Fibroblast of skin of scalp (primary cell): ENCODE measurements around the gene YIPF4.
A peak's percentile ranks its signal among the peaks of the same experiment; 100 is the strongest.
"Not testable (repeated sequence)": the region's sequence is repeated elsewhere in the genome, so short reads cannot be mapped to it uniquely, and the experiment has no call there.

Experiments used
- DNase-seq: peaks from one replicate; pipeline ENCODE4 v3.0.0-alpha.2; 2013

Gene YIPF4

GRCh38 chr2:32289165-32289999, 11.7 kb downstream of the YIPF4 start:
- DNase-seq, result peak; percentile 52

GRCh38 chr2:32290000-32290339, 12.3 kb downstream of the YIPF4 start:
- DNase-seq, result no peak

- DNase-seq, result peak; percentile 5
These were observed 14.0 kb downstream of the YIPF4 start for GRCh38 chr2:32291746-32292145.

DNA sequence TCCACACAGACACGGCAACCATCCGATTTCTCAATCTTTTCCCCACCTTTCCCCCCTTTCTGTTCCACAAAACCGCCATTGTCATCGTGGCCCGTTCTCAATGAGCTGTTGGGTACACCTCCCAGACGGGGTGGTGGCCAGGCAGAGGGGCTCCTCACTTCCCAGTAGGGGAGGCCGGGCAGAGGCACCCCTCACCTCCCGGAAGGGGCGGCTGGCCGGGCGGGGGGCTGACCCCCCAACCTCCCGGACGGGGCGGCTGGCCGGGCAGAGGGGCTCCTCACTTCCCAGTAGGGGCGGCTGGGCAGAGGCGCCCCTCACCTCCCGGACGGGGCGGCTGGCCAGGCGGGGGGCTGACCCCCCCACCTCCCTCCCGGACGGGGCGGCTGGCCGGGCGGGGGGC, 15.8 kb downstream of the YIPF4 start:
- not testable (repeated sequence) for DNase-seq

- DNase-seq, result not testable (repeated sequence)
These were observed 16.4 kb downstream of the YIPF4 start for GRCh38 chr2:32293966-32294562.

GRCh38 chr2:32310577-32310976, 32.9 kb downstream of the YIPF4 start:
- DNase-seq, result no peak

DNA sequence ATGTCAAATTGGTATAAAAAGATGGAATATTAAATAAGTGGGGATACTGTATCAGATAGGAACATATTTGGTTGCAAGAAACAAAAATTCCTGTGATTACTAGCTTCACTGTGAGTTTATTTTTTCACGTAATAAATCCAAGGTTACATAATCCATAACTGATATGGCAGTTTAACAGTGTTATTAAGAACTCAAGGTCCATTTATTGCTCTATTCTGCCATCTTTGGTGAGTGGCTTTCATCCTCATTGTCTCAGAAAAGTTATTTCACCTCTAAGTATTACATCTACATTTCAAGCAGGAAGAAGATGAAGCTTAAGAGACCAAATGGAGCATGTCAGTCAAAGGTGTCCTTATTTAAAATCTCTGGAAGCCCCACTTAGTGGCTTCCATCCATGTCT, 37.2 kb downstream of the YIPF4 start:
- DNase-seq, result no peak

GRCh38 chr2:32328679-32329078, 51.0 kb downstream of the YIPF4 start:
- not testable (repeated sequence) for DNase-seq

GRCh38 chr2:32329180-32329980, 51.7 kb downstream of the YIPF4 start:
- DNase-seq, result not testable (repeated sequence)

- DNase-seq, result peak; percentile 46
These were observed 52.4 kb downstream of the YIPF4 start for GRCh38 chr2:32330136-32330535.

GRCh38 chr2:32342801-32343200, 65.1 kb downstream of the YIPF4 start:
- DNase-seq, result peak; percentile 34

DNA sequence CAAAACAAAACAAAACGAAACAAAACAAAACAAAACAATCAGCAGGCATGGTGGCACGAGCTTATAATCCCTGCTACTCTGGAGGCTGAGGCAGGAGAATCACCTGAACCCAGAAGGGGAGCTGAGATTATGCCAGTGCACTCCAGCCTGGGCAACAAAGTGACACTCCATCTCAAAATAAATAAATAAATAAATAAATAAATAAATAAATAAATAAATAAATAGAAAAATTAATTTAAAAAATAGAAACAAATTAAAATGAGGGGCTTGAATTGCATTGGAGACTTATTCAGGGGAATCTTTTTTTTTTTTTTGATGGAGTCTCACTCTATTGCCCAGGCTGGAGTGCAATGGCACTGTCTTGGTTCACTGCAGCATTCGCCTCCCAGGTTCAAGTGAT, 73.1 kb downstream of the YIPF4 start:
- DNase-seq, result not testable (repeated sequence)

GRCh38 chr2:32355976-32356680, 78.4 kb downstream of the YIPF4 start:
- no peak for DNase-seq

DNA sequence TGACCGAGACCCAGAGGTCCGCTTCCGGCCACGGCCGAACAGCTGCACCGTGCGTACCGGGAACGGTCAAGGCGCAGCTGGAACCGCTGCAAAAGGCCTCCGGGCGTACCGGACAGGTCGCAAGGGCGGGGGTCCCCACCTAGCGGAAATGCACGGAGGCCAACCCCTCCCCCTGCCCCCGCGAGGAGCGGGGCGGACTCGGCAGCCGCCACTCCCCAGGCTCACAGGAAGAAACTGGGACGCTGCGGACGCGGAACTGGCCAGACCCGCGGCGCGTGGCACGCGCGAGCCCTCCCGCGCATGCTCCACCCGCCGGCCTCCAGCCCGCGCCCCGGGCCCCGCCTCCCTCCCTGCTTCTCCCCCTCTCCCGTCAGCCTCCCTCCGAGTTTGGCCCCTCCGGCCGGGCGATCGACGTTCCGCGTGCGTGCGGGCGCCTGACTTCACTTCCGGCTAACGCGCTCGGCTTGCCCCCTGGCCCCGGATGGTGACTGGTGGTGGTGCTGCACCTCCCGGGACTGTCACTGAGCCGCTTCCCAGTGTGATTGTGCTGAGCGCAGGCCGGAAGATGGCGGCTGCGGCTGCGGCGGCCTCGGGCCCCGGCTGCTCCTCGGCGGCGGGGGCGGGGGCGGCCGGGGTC, 79.1 kb downstream of the YIPF4 start, which contains the start of gene BIRC6:
TSS of gene BIRC6 (plus strand) at position 343 of the 637 bp plus-strand sequence. CDS start at position 482, 139 bp downstream.
- DNase-seq, result peak; percentile 98

DNA sequence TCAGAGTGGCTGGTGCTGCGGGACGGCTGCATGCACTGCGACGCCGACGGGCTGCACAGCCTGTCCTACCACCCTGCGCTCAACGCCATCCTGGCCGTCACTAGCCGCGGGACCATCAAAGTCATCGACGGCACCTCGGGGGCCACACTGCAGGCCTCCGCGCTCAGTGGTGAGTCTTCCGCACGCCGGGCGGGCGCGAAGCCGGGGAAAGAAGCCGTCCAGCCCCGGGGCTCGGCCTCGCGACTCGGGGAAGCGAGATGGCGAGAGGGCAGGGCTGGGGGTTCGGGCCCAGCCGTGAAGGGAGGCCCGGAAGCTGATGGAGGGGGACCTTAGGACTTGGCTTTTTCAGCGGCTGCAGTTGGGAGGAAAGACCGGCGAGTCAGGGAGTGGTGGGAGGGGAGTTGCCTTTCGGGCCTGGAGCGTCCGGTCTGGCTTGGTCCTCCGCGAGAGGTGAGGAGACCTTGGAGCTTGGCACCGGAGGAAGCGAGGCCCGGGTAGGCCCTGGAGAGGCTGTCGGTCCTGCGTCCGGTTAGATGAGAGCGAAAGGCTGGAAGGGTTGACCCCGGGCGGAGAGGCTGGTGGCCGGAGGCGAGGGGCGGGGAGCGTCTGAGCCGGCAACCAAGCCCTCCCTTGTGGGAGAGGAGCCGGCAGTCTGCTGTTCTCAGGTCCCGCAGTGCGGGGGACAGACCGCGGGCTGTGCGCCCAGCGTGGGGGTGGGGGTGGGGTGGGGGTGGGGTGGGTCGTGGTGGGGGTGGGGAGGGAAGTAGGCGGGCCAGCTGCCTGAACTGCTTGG, 79.8 kb downstream of the YIPF4 start:
- peak; percentile 22 for DNase-seq

GRCh38 chr2:32358111-32358482, 80.4 kb downstream of the YIPF4 start:
- no peak for DNase-seq

- no peak for DNase-seq
These were observed 82.7 kb downstream of the YIPF4 start for GRCh38 chr2:32360416-32360815.

DNA sequence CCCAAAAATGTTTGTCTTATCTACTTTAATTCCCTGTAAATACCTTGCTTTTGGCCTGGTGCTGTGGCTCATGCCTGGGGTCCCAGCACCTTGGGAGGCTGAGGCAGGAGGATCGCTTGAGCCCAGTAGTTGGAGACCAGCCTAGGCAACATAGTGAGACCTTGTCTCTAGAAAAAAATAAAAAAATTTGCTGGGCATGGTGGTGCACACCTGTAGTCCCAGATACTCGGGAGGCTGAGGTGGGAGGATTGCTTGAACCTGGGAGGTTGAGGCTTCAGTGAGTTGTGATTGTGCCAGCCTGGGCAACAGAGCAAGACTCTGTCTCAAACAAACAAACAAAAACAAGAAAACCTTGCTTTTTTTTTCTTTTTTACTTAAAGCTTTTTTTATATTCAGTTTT, 85.3 kb downstream of the YIPF4 start:
- DNase-seq, result not testable (repeated sequence)

- no peak for DNase-seq
These were observed 85.9 kb downstream of the YIPF4 start for GRCh38 chr2:32363597-32363996.

DNA sequence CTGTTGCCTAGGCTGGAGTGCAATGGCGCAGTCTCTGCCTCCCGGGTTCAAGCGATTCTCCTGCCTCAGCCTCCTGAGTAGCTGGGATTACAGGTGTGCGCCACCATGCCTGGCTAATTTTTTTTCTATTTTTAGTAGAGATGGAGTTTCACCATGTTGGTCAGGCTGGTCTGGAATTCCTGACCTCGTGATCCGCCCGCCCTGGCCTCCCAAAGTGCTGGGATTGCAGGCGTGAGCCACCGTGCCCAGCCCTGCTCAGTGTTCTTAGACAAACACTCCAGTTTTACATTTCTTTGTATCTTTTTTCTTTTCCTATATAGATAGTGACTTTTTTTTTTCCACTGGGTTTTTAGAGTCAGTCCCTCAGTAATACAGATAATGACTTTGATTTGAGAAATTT, 86.6 kb downstream of the YIPF4 start:
- not testable (repeated sequence) for DNase-seq

- DNase-seq, result not testable (repeated sequence)
These were observed 88.0 kb downstream of the YIPF4 start for GRCh38 chr2:32365679-32366078.
